ENCODE results near the gene NELFCD. TPM values are rescaled to one million over a fixed set of nuclear protein-coding genes. Genes with fewer than 3 reads are reported as not detected.
"Not testable (repeated sequence)": the region's sequence is repeated elsewhere in the genome, so short reads cannot be mapped to it uniquely, and the experiment has no call there.

NELFCD gene
- total RNA-seq, 4 donors from 2014 or later, result 45.9 to 90.0 (median 63.4) TPM

GRCh38 chr20:58944610-58945009, 36.4 kb upstream of the NELFCD start:
- H3K4me1 ChIP-seq, result no peaks in the 10 kb centered on the region
- no peak overlapping the region for H3K4me3 ChIP-seq
- no peaks in the 10 kb centered on the region for H3K27me3 ChIP-seq
- no peaks in the 10 kb centered on the region for H3K36me3 ChIP-seq
- H3K27ac ChIP-seq, result no peak overlapping the region
- H3K9me3 ChIP-seq, result no peaks in the 10 kb centered on the region
- WGBS, result 39% methylated on average over 5 of the region's 5 CpGs
- DNase-seq (ENCODE audit: low spot score in 2 of 2), result no peak
- TF ChIP-seq EP300 (IDR thresholded peaks at IDR 0.05) (no peak), POLR2AphosphoS5 (IDR thresholded peaks at IDR 0.05) (no peak), CTCF (IDR thresholded peaks at IDR 0.05) (no peak), POLR2A (IDR thresholded peaks at IDR 0.05) (no peak)

- H3K9me3 ChIP-seq, result no peaks in the 10 kb centered on the region
- no peak overlapping the region for H3K4me3 ChIP-seq
- no peak overlapping the region for H3K27ac ChIP-seq
- H3K4me1 ChIP-seq, result no peaks in the 10 kb centered on the region
- no peak for TF ChIP-seq POLR2AphosphoS5 (IDR thresholded peaks at IDR 0.05)
- TF ChIP-seq POLR2A (IDR thresholded peaks at IDR 0.05), result no peak
- TF ChIP-seq CTCF (IDR thresholded peaks at IDR 0.05), result no peak
- TF ChIP-seq EP300 (IDR thresholded peaks at IDR 0.05), result no peak
- H3K27me3 ChIP-seq, result no peaks in the 10 kb centered on the region
- WGBS, result 90% methylated on average over 10 of the region's 10 CpGs
- no peak for DNase-seq (ENCODE audit: low spot score in 2 of 2)
- no peaks in the 10 kb centered on the region for H3K36me3 ChIP-seq
Measured at GRCh38 chr20:58945965-58946631, 35.0 kb upstream of the NELFCD start.

- H3K27me3 ChIP-seq; H3K4me1 ChIP-seq; H3K36me3 ChIP-seq; H3K4me3 ChIP-seq; H3K27ac ChIP-seq; DNase-seq (ENCODE audit: low spot score in 2 of 2); H3K9me3 ChIP-seq: not testable (repeated sequence)
- WGBS, result 77% methylated on average over 7 of the region's 7 CpGs
Measured at GRCh38 chr20:58947797-58948388, 33.2 kb upstream of the NELFCD start.

- no peak overlapping the region for H3K27ac ChIP-seq
- H3K27me3 ChIP-seq, result no peaks in the 10 kb centered on the region
- no peaks in the 10 kb centered on the region for H3K9me3 ChIP-seq
- WGBS, result 86% methylated on average over 5 of the region's 5 CpGs
- H3K4me3 ChIP-seq, result no peak overlapping the region
- no peaks in the 10 kb centered on the region for H3K4me1 ChIP-seq
- TF ChIP-seq POLR2A (IDR thresholded peaks at IDR 0.05) (no peak), EP300 (IDR thresholded peaks at IDR 0.05) (no peak), POLR2AphosphoS5 (IDR thresholded peaks at IDR 0.05) (no peak), CTCF (IDR thresholded peaks at IDR 0.05) (no peak)
- DNase-seq (ENCODE audit: low spot score in 2 of 2), result no peak
- no peaks in the 10 kb centered on the region for H3K36me3 ChIP-seq
Measured at GRCh38 chr20:58950603-58951002, 30.5 kb upstream of the NELFCD start.

GRCh38 chr20:58953050-58953449, 28.0 kb upstream of the NELFCD start:
- TF ChIP-seq POLR2AphosphoS5 (IDR thresholded peaks at IDR 0.05), result no peak
- no peak for TF ChIP-seq EP300 (IDR thresholded peaks at IDR 0.05)
- TF ChIP-seq CTCF (IDR thresholded peaks at IDR 0.05), result no peak
- TF ChIP-seq POLR2A (IDR thresholded peaks at IDR 0.05), result no peak
- no peak for DNase-seq (ENCODE audit: low spot score in 2 of 2)
- H3K4me3 ChIP-seq, result no peak overlapping the region
- no peak overlapping the region for H3K27ac ChIP-seq
- no peaks in the 10 kb centered on the region for H3K27me3 ChIP-seq
- H3K4me1 ChIP-seq, result no peaks in the 10 kb centered on the region
- H3K36me3 ChIP-seq, result no peaks in the 10 kb centered on the region
- no peaks in the 10 kb centered on the region for H3K9me3 ChIP-seq

Measured in suprapubic skin (tissue), 4 donors.